B cell (primary cell): ENCODE measurements around the gene ACTN2. TPM values are rescaled to one million over a fixed set of nuclear protein-coding genes. Genes with fewer than 3 reads are reported as not detected.

Experiments used
- ATAC-seq: fragments of 200-7000 bp; cut with Tn5 transposase; one replicate; pipeline ENCODE4 v1.10.0; 2021; ENCODE audit warnings: low read depth, mild to moderate bottlenecking, moderate number of reproducible peaks, moderate library complexity
- CTCF ChIA-PET: fragments of 350-600 bp; sonication (Branson Sonifier 250); formaldehyde crosslinking; loops from one replicate; lab custom pipeline; 2021; ENCODE audit warnings: antibody characterized with exemption, inconsistent platforms; lab: Charles Lee
- POLR2A ChIA-PET: fragments of 350-600 bp; sonication (Branson Sonifier 250); formaldehyde crosslinking; loops from one replicate; lab custom pipeline; 2021; ENCODE audit warnings: antibody characterized with exemption; lab: Charles Lee
- DNase-seq: peaks from one replicate; pipeline ENCODE4 v3.0.0; 2013
- H2AFZ ChIP-seq: 2 replicates; pipeline ENCODE4 v1.6.1; 2012; ENCODE audit warnings: mild to moderate bottlenecking, low read depth, low read length; ENCODE audit not compliant: insufficient read depth, poor library complexity, severe bottlenecking
- H3K27ac ChIP-seq, 2 donors: 1 replicate in 1 of 2; 2 replicates in 1 of 2; pipeline ENCODE4 v1.5.1; 2012 to 2013; ENCODE audit warnings: low read length in 2 of 2, mild to moderate bottlenecking in 2 of 2, moderate library complexity in 1 of 2
- H3K27me3 ChIP-seq, 4 experiments: fragments of 200-600 bp in 1 of 4; sonication (generic) in 1 of 4; replicated peaks in 1 of 4; 1 replicate in 2 of 4; 2 replicates in 2 of 4; pipeline versions ENCODE4 v1.6.1 to v1.7.0; 2013 to 2016; ENCODE audit warnings: low read length in 3 of 4, mild to moderate bottlenecking in 2 of 4, mixed read lengths in 1 of 4, moderate library complexity in 1 of 4; ENCODE audit not compliant: insufficient read depth in 4 of 4, control insufficient read depth in 3 of 4; ENCODE audit errors: control extremely low read depth in 1 of 4
- H3K36me3 ChIP-seq, 2 experiments: replicated peaks in 1 of 2; 1 replicate in 1 of 2; 2 replicates in 1 of 2; pipeline versions ENCODE4 v1.6.1 to v1.7.1; 2013; ENCODE audit warnings: low read length in 1 of 2; ENCODE audit not compliant: insufficient read depth in 2 of 2, control insufficient read depth in 1 of 2; ENCODE audit errors: control extremely low read depth in 1 of 2, extremely low read depth in 1 of 2
- H3K4me1 ChIP-seq, 2 donors: fragments of 200-600 bp in 1 of 2; sonication (generic) in 1 of 2; 1 replicate in 1 of 2; 2 replicates in 1 of 2; pipeline versions ENCODE4 v1.5.1 to v1.6.1; 2013 to 2017; ENCODE audit warnings: low read length in 2 of 2; ENCODE audit not compliant: control insufficient read depth in 2 of 2, insufficient read depth in 2 of 2
- H3K4me2 ChIP-seq: replicated peaks from 2 replicates; pipeline ENCODE3; 2012; ENCODE audit warnings: mild to moderate bottlenecking, low read depth, low read length; ENCODE audit not compliant: poor library complexity, severe bottlenecking
- H3K4me3 ChIP-seq, 5 experiments: fragments of 200-600 bp in 1 of 5; sonication (generic) in 1 of 5; 1 replicate in 3 of 5; 2 replicates in 2 of 5; pipeline versions ENCODE4 v1.5.1 to v1.7.0; 2011 to 2016; ENCODE audit warnings: low read length in 4 of 5, mild to moderate bottlenecking in 4 of 5, low read depth in 2 of 5, control low read depth in 1 of 5, moderate library complexity in 1 of 5; ENCODE audit not compliant: insufficient read depth in 1 of 5; ENCODE audit errors: control extremely low read depth in 1 of 5, extremely low read depth in 1 of 5
- H3K79me2 ChIP-seq: fragments of 200-600 bp; sonication (generic); one replicate; pipeline ENCODE4 v1.6.0; 2016; ENCODE audit warnings: low read length; ENCODE audit not compliant: control insufficient read depth, insufficient read depth
- H3K9ac ChIP-seq: fragments of 200-600 bp; sonication (generic); 2 replicates; pipeline ENCODE4 v1.6.1; 2017; ENCODE audit warnings: mild to moderate bottlenecking, low read length, moderate library complexity
- H3K9me3 ChIP-seq, 3 donors: one replicate each; pipeline versions ENCODE4 v1.6.1 to v1.7.1; 2013; ENCODE audit warnings: low read length in 2 of 3; ENCODE audit not compliant: control insufficient read depth in 2 of 3, insufficient read depth in 1 of 3; ENCODE audit errors: control extremely low read depth in 1 of 3
- H4K20me1 ChIP-seq: 2 replicates; pipeline ENCODE4 v1.6.0; 2012; ENCODE audit warnings: mild to moderate bottlenecking, low read length; ENCODE audit not compliant: insufficient read depth, control insufficient read depth, poor library complexity, severe bottlenecking
- H3K27ac Mint-ChIP-seq: one replicate; pipeline ENCODE4 v1.8.0; 2021; ENCODE audit warnings: mixed read lengths
- H3K27me3 Mint-ChIP-seq: one replicate; pipeline ENCODE4 v1.8.0; 2021; ENCODE audit warnings: mixed read lengths
- H3K4me1 Mint-ChIP-seq: one replicate; pipeline ENCODE4 v1.8.0; 2021; ENCODE audit warnings: mixed read lengths
- H3K4me3 Mint-ChIP-seq: one replicate; pipeline ENCODE4 v1.8.0; 2021; ENCODE audit warnings: mixed read lengths
- H3K9me3 Mint-ChIP-seq: one replicate; pipeline ENCODE4 v1.8.0; 2022; ENCODE audit warnings: mixed read lengths; ENCODE audit not compliant: insufficient read depth
- EZH2 ChIP-seq: IDR thresholded peaks from 2 replicates; pipeline ENCODE4 v1.6.1; 2012; ENCODE audit warnings: borderline replicate concordance, low read depth, mild to moderate bottlenecking, moderate library complexity, low read length; ENCODE audit not compliant: insufficient read depth, poor library complexity, severe bottlenecking
- WGBS: methylation state at CpG from one replicate; pipeline ENCODE4 v1.1.5; 2013; ENCODE audit warnings: missing lambda C conversion rate; ENCODE audit not compliant: insufficient coverage; 5-methylcytosine and 5-hydroxymethylcytosine counted together
- intact Hi-C: fragments of 100-400 bp; cut with micrococcal nuclease; formaldehyde crosslinking; loops from one replicate; pipeline ENCODE4 v1.10.0; 2022
- polyA plus RNA-seq: library from polyadenylated mRNA; depleted of rRNA; stranded (reverse); fragments of >200 nt; gene quantifications from 2 replicates; pipeline ENCODE4 v1.2.3, GENCODE V29; 2012
- total RNA-seq, 2 donors: library from RNA; stranded (reverse); fragments of 120-200 nt in 1 of 2; gene quantifications; 1 replicate in 1 of 2; 2 replicates in 1 of 2; pipeline versions ENCODE4 v1.2.3 to v1.2.4, GENCODE V29; 2013 to 2022
- TF ChIP-seq, protein P1 (sequence below): fragments of 200-600 bp; IDR thresholded peaks from one replicate; pipeline ENCODE4 v1.8.0; 2022; ENCODE audit warnings: antibody characterized with exemption, mild to moderate bottlenecking

Gene ACTN2
- total and polyA plus RNA-seq, 2 donors (not counting 1 experiment from before 2014, with no cell fraction given) = 0.30 TPM; not detected in 1

GRCh38 chr1:236724049-236724448 lies 37.8 kb downstream of the ACTN2 start:
- ChIA-PET POLR2A (no interaction called here), CTCF (no interaction called here)
- Histone ChIP-seq H3K79me2 (no peaks in the 10 kb centered on the region), H2AFZ (no peak overlapping the region), H3K27ac (no peak overlapping the region), H4K20me1 (no peaks in the 10 kb centered on the region), H3K4me1 (no peaks in the 10 kb centered on the region), H3K9ac (no peak overlapping the region), H3K27me3 (peaks cover 0 to 2% (median 0%) of the 10 kb centered on the region in 4 experiments), H3K4me2 (no peak overlapping the region), H3K4me3 (no peak overlapping the region), H3K36me3 (no peaks in the 10 kb centered on the region), H3K9me3 (peaks cover 0 to 8% (median 0%) of the 10 kb centered on the region in 3 donors)
- H3K4me1 Mint-ChIP-seq = no peaks in the 10 kb centered on the region
- ATAC-seq (no peak), DNase-seq (no peak)
- H3K4me3 Mint-ChIP-seq = no peak overlapping the region
- TF ChIP-seq, protein P1, sequence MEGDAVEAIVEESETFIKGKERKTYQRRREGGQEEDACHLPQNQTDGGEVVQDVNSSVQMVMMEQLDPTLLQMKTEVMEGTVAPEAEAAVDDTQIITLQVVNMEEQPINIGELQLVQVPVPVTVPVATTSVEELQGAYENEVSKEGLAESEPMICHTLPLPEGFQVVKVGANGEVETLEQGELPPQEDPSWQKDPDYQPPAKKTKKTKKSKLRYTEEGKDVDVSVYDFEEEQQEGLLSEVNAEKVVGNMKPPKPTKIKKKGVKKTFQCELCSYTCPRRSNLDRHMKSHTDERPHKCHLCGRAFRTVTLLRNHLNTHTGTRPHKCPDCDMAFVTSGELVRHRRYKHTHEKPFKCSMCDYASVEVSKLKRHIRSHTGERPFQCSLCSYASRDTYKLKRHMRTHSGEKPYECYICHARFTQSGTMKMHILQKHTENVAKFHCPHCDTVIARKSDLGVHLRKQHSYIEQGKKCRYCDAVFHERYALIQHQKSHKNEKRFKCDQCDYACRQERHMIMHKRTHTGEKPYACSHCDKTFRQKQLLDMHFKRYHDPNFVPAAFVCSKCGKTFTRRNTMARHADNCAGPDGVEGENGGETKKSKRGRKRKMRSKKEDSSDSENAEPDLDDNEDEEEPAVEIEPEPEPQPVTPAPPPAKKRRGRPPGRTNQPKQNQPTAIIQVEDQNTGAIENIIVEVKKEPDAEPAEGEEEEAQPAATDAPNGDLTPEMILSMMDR = no peak
- TF ChIP-seq EZH2 = no peak
- WGBS = 100% methylated on average over 1 of the region's 6 CpGs
- no peak overlapping the region for H3K27ac Mint-ChIP-seq
- H3K9me3 Mint-ChIP-seq = no peaks in the 10 kb centered on the region
- peaks cover 8% of the 10 kb centered on the region for H3K27me3 Mint-ChIP-seq
- intact Hi-C loops = no loop called here

DNA sequence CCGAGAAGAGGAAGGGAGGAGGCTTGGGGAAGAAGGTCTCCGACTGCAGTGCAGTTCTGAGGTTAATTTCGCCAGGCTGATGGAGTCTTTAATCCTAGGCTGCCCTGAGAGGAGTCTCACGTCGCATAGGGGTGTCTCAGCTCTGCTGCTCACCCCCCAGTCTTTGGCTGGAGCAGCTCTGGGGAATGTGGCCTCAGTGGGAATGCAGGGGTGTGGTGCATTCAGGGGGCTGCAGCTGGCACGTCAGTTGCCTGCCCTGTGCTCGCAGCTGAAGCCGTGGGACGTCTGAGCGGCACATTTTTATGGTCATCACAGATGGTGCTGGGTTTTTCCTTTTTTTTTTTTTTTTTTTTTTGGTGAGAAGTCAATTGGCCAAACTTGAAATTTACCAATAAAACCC lies 38.2 kb downstream of the ACTN2 start:
- POLR2A ChIA-PET = no interaction called here
- Histone ChIP-seq H3K4me2 (no peak overlapping the region), H3K27me3 (peaks cover 0 to 2% (median 0%) of the 10 kb centered on the region in 4 experiments), H3K27ac (no peak overlapping the region), H4K20me1 (no peaks in the 10 kb centered on the region), H2AFZ (no peak overlapping the region), H3K4me1 (no peaks in the 10 kb centered on the region), H3K9ac (no peak overlapping the region), H3K79me2 (no peaks in the 10 kb centered on the region), H3K9me3 (peaks cover 0 to 8% (median 0%) of the 10 kb centered on the region in 3 donors), H3K36me3 (no peaks in the 10 kb centered on the region), H3K4me3 (no peak overlapping the region)
- H3K4me3 Mint-ChIP-seq = no peak overlapping the region
- no peak overlapping the region for H3K27ac Mint-ChIP-seq
- peaks cover 8% of the 10 kb centered on the region for H3K27me3 Mint-ChIP-seq
- CTCF ChIA-PET = no interaction called here
- intact Hi-C loops = no loop called here
- TF ChIP-seq, protein P1 = no peak
- TF ChIP-seq EZH2 = no peak
- no peaks in the 10 kb centered on the region for H3K9me3 Mint-ChIP-seq
- 94% methylated on average over 5 of the region's 10 CpGs for WGBS
- DNase-seq (no peak), ATAC-seq (no peak)
- H3K4me1 Mint-ChIP-seq = no peaks in the 10 kb centered on the region
